Astrocyte (in vitro differentiated cells and primary cell): ENCODE data around the gene SEC16B. TPM values are rescaled to one million over a fixed set of nuclear protein-coding genes. Genes with fewer than 3 reads are reported as not detected.

Experiments
- DNase-seq: peaks from one replicate; pipeline ENCODE4 v3.0.0-alpha.2; 2010; ENCODE audit warnings: low read depth
- FAIRE-seq: peaks from 2 replicates; lab custom pipeline; 2011; peaks lifted over from hg19 to GRCh38; lab: Jason Lieb, UNC
- H2AFZ ChIP-seq: 2 replicates; pipeline ENCODE4 v1.6.0; 2012; ENCODE audit warnings: low read depth, low read length, inconsistent platforms
- H3K27ac ChIP-seq: 2 replicates; pipeline ENCODE4 v1.5.1; 2011; ENCODE audit warnings: low read depth, low read length, inconsistent platforms
- H3K27me3 ChIP-seq: 2 replicates; pipeline ENCODE4 v1.6.0; 2011; ENCODE audit warnings: low read length, inconsistent platforms; ENCODE audit not compliant: insufficient read depth
- H3K36me3 ChIP-seq: 2 replicates; pipeline ENCODE4 v1.5.1; 2011; ENCODE audit warnings: low read length, inconsistent platforms; ENCODE audit not compliant: insufficient read depth
- H3K4me1 ChIP-seq: 2 replicates; pipeline ENCODE4 v1.5.1; 2011; ENCODE audit warnings: low read length, inconsistent platforms; ENCODE audit not compliant: insufficient read depth
- H3K4me2 ChIP-seq: 2 replicates; pipeline ENCODE4 v1.6.0; 2012; ENCODE audit warnings: low read length, inconsistent platforms
- H3K4me3 ChIP-seq: 2 replicates; pipeline ENCODE4 v1.5.1; 2011; ENCODE audit warnings: low read depth, mild to moderate bottlenecking, low read length, inconsistent platforms; ENCODE audit not compliant: insufficient read depth
- H3K79me2 ChIP-seq: 2 replicates; pipeline ENCODE4 v1.6.0; 2012; ENCODE audit warnings: mild to moderate bottlenecking, low read length, inconsistent platforms; ENCODE audit not compliant: insufficient read depth
- H3K9ac ChIP-seq: 2 replicates; pipeline ENCODE4 v1.6.0; 2012; ENCODE audit warnings: mild to moderate bottlenecking, low read length, inconsistent platforms
- H3K9me3 ChIP-seq: 2 replicates; pipeline ENCODE4 v1.5.1; 2012; ENCODE audit warnings: low read depth, mild to moderate bottlenecking, low read length, inconsistent platforms; ENCODE audit not compliant: insufficient read depth
- H4K20me1 ChIP-seq: 2 replicates; pipeline ENCODE4 v1.6.0; 2012; ENCODE audit warnings: low read length, inconsistent platforms; ENCODE audit not compliant: insufficient read depth
- H3K27ac Mint-ChIP-seq: one replicate; pipeline ENCODE4 v1.8.0; 2021; ENCODE audit warnings: mild to moderate bottlenecking, mixed read lengths; ENCODE audit not compliant: unreplicated experiment
- H3K27me3 Mint-ChIP-seq: one replicate; pipeline ENCODE4 v1.8.0; 2021; ENCODE audit warnings: low read depth, mixed read lengths; ENCODE audit not compliant: unreplicated experiment
- H3K36me3 Mint-ChIP-seq: one replicate; pipeline ENCODE4 v1.8.0; 2021; ENCODE audit warnings: low read depth, mixed read lengths; ENCODE audit not compliant: unreplicated experiment
- H3K4me1 Mint-ChIP-seq: one replicate; pipeline ENCODE4 v1.8.0; 2021; ENCODE audit warnings: low read depth, mixed read lengths; ENCODE audit not compliant: unreplicated experiment
- H3K4me3 Mint-ChIP-seq: one replicate; pipeline ENCODE4 v1.8.0; 2021; ENCODE audit warnings: mild to moderate bottlenecking, moderate library complexity, mixed read lengths; ENCODE audit not compliant: unreplicated experiment
- H3K9me3 Mint-ChIP-seq: one replicate; pipeline ENCODE4 v1.8.0; 2021; ENCODE audit warnings: mild to moderate bottlenecking, mixed read lengths; ENCODE audit not compliant: unreplicated experiment
- CTCF ChIP-seq: IDR thresholded peaks from 2 replicates; pipeline ENCODE4 v1.5.1; 2011; ENCODE audit warnings: low read depth, mild to moderate bottlenecking, inconsistent platforms, low read length, moderate library complexity; ENCODE audit not compliant: insufficient read depth
- EZH2 ChIP-seq: IDR thresholded peaks from 2 replicates; pipeline ENCODE4 v1.6.1; 2012; ENCODE audit warnings: mild to moderate bottlenecking, low read length, inconsistent platforms; ENCODE audit not compliant: insufficient read depth
- total RNA-seq: library from RNA; stranded (reverse); gene quantifications from 2 replicates; pipeline ENCODE4 v1.2.1, GENCODE V29; 2021

SEC16B gene
- total RNA-seq, 1 donor from 2014 or later = 3.0 TPM

- Histone ChIP-seq H2AFZ (no peak overlapping the region), H3K4me3 (no peak overlapping the region), H3K9me3 (no peaks in the 10 kb centered on the region), H3K9ac (no peak overlapping the region), H3K79me2 (no peaks in the 10 kb centered on the region), H3K4me1 (no peaks in the 10 kb centered on the region), H3K36me3 (no peaks in the 10 kb centered on the region), H3K27me3 (no peaks in the 10 kb centered on the region), H3K27ac (no peak overlapping the region), H4K20me1 (no peaks in the 10 kb centered on the region), H3K4me2 (no peak overlapping the region)
- Mint-ChIP-seq H3K27ac (no peak overlapping the region), H3K27me3 (peaks cover 14% of the 10 kb centered on the region), H3K9me3 (peaks cover 1% of the 10 kb centered on the region), H3K4me3 (no peak overlapping the region), H3K36me3 (no peaks in the 10 kb centered on the region), H3K4me1 (peaks cover 6% of the 10 kb centered on the region)
- FAIRE-seq (no peak), DNase-seq (no peak)
- TF ChIP-seq CTCF = no peak
- no peak for TF ChIP-seq EZH2
These were observed 25.6 kb downstream of the SEC16B start for GRCh38 chr1:177944016-177944949.

- Histone ChIP-seq H3K4me1 (peaks cover 10% of the 10 kb centered on the region), H2AFZ (no peak overlapping the region), H3K9ac (no peak overlapping the region), H3K4me3 (no peak overlapping the region), H3K27ac (no peak overlapping the region), H3K79me2 (no peaks in the 10 kb centered on the region), H4K20me1 (no peaks in the 10 kb centered on the region), H3K4me2 (no peak overlapping the region), H3K36me3 (no peaks in the 10 kb centered on the region), H3K27me3 (no peaks in the 10 kb centered on the region), H3K9me3 (no peaks in the 10 kb centered on the region)
- H3K9me3 Mint-ChIP-seq = peaks cover 2% of the 10 kb centered on the region
- peaks cover 5% of the 10 kb centered on the region for H3K36me3 Mint-ChIP-seq
- H3K4me1 Mint-ChIP-seq = peaks cover 19% of the 10 kb centered on the region
- H3K4me3 Mint-ChIP-seq = no peak overlapping the region
- H3K27ac Mint-ChIP-seq = no peak overlapping the region
- DNase-seq (no peak), FAIRE-seq (no peak)
- TF ChIP-seq CTCF (no peak), EZH2 (no peak)
- peaks cover 17% of the 10 kb centered on the region for H3K27me3 Mint-ChIP-seq
These were observed 27.9 kb downstream of the SEC16B start for GRCh38 chr1:177941976-177942375.

GRCh38 chr1:177940682-177941081 lies 29.2 kb downstream of the SEC16B start:
- TF ChIP-seq CTCF (no peak), EZH2 (no peak)

More at GRCh38 chr1:177940682-177941081, 29.2 kb downstream of the SEC16B start:
- Histone ChIP-seq H2AFZ (no peak overlapping the region), H3K27me3 (no peaks in the 10 kb centered on the region), H4K20me1 (no peaks in the 10 kb centered on the region), H3K27ac (no peak overlapping the region), H3K79me2 (no peaks in the 10 kb centered on the region), H3K9ac (no peak overlapping the region), H3K4me3 (no peak overlapping the region), H3K4me2 (no peak overlapping the region), H3K9me3 (no peaks in the 10 kb centered on the region), H3K36me3 (no peaks in the 10 kb centered on the region), H3K4me1 (peaks cover 10% of the 10 kb centered on the region)
- Mint-ChIP-seq H3K4me3 (no peak overlapping the region), H3K27me3 (peaks cover 17% of the 10 kb centered on the region), H3K4me1 (peaks cover 17% of the 10 kb centered on the region), H3K27ac (no peak overlapping the region), H3K9me3 (peaks cover 2% of the 10 kb centered on the region), H3K36me3 (peaks cover 14% of the 10 kb centered on the region)
- DNase-seq = no peak
- no peak for FAIRE-seq
